ENCODE data around the gene BTBD1. TPM values are rescaled to one million over a fixed set of nuclear protein-coding genes. Genes with fewer than 3 reads are reported as not detected.
A peak's percentile ranks its signal among the peaks of the same experiment; 100 is the strongest.

Gene BTBD1
- total RNA-seq, 1 donor from 2014 or later, result 51.3 TPM

DNA sequence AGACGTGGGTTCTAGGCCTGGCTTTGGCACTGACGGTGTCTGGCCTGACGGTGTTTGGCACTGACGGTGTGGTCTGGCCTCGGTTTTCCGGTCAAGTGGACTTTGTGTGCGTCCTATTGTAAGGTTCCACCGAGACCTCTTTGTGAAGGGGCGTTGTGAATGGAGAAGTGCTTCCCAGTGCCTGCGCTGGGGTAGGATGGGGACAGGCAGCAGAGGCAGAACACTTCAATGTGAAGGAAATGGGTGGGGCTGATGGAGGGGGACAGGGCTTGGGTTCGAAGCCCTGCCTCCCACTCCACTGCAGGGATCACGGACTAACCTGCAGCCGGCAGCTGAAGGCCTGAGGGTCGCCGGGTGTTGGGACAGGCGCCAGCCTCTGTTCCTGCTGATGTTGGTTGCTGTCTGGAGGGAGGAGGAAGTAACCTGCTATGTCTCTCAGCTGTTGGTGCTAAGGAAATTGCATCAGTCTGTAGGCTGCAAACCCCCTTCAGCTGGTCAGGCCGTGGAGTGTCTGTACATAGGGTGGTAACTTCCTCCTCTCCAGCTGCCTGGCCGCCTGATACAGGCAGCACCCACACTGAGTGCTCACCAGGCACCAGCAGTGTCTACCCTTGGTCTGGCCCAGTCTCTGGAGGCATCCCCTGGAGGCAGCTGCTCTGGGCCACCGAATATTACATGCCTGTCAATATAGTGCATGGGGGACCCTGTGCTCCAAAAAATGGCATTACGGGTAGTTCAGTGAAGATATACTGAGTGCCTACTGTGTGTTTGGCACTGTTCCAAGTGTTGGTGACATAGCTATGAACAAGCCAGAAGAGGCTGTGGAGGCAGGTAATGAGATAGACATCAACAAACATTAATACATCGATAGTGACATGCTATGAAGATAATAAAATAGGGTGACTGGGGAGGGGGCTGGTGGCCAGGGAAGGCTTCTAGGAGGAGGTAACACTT, 41.5 kb upstream of the BTBD1 start:
- H3K9me3 ChIP-seq, result no peaks in the 10 kb centered on the region
- intact Hi-C loops (cut with DNase I), result no loop called here
- TF ChIP-seq POLR2AphosphoS5 (IDR thresholded peaks at IDR 0.05; ENCODE audit: insufficient read depth in 1 of 2, low read depth in 1 of 2) (no peak), POLR2A (IDR thresholded peaks at IDR 0.05) (no peak)
- TF ChIP-seq, protein P1, sequence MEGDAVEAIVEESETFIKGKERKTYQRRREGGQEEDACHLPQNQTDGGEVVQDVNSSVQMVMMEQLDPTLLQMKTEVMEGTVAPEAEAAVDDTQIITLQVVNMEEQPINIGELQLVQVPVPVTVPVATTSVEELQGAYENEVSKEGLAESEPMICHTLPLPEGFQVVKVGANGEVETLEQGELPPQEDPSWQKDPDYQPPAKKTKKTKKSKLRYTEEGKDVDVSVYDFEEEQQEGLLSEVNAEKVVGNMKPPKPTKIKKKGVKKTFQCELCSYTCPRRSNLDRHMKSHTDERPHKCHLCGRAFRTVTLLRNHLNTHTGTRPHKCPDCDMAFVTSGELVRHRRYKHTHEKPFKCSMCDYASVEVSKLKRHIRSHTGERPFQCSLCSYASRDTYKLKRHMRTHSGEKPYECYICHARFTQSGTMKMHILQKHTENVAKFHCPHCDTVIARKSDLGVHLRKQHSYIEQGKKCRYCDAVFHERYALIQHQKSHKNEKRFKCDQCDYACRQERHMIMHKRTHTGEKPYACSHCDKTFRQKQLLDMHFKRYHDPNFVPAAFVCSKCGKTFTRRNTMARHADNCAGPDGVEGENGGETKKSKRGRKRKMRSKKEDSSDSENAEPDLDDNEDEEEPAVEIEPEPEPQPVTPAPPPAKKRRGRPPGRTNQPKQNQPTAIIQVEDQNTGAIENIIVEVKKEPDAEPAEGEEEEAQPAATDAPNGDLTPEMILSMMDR (IDR thresholded peaks at IDR 0.05), result no peak
- H3K27me3 ChIP-seq, result peaks cover 7% of the 10 kb centered on the region
- H3K27ac ChIP-seq, result no peak overlapping the region
- DNase-seq (ENCODE audit: extremely low spot score in 2 of 2), result no peak
- no peaks in the 10 kb centered on the region for H3K36me3 ChIP-seq
- H3K4me1 ChIP-seq, result peaks cover 11% of the 10 kb centered on the region
- peak overlapping the region; percentile 42 to 52 for H3K4me3 ChIP-seq

DNA sequence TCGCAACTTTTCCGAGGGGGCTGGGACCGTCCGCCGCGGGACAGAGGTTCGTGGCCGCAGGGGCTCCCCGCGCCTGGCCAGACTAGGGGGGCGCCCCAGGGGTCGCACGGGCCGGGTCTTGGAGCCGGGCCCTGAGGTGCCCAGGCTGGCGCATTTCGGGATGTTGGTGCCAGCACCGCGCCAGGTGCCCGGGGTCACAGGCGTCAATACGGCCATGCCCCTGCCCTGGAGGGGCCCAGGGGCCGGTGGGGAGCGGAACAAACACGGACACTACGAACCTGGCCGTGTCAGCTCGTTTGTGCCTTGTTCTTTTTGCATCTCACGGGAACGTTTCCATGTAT, 40.8 kb upstream of the BTBD1 start:
- peaks cover 7% of the 10 kb centered on the region for H3K27me3 ChIP-seq
- DNase-seq (ENCODE audit: extremely low spot score in 2 of 2), result no peak
- H3K36me3 ChIP-seq, result no peaks in the 10 kb centered on the region
- peaks cover 11% of the 10 kb centered on the region for H3K4me1 ChIP-seq
- H3K4me3 ChIP-seq, result peak overlapping the region; percentile 42 to 52
- no peak overlapping the region for H3K27ac ChIP-seq
- TF ChIP-seq POLR2A (IDR thresholded peaks at IDR 0.05), result no peak
- TF ChIP-seq, protein P1 (IDR thresholded peaks at IDR 0.05), result no peak
- TF ChIP-seq POLR2AphosphoS5 (IDR thresholded peaks at IDR 0.05; ENCODE audit: insufficient read depth in 1 of 2, low read depth in 1 of 2), result no peak
- intact Hi-C loops (cut with DNase I), result no loop called here
- no peaks in the 10 kb centered on the region for H3K9me3 ChIP-seq

DNA sequence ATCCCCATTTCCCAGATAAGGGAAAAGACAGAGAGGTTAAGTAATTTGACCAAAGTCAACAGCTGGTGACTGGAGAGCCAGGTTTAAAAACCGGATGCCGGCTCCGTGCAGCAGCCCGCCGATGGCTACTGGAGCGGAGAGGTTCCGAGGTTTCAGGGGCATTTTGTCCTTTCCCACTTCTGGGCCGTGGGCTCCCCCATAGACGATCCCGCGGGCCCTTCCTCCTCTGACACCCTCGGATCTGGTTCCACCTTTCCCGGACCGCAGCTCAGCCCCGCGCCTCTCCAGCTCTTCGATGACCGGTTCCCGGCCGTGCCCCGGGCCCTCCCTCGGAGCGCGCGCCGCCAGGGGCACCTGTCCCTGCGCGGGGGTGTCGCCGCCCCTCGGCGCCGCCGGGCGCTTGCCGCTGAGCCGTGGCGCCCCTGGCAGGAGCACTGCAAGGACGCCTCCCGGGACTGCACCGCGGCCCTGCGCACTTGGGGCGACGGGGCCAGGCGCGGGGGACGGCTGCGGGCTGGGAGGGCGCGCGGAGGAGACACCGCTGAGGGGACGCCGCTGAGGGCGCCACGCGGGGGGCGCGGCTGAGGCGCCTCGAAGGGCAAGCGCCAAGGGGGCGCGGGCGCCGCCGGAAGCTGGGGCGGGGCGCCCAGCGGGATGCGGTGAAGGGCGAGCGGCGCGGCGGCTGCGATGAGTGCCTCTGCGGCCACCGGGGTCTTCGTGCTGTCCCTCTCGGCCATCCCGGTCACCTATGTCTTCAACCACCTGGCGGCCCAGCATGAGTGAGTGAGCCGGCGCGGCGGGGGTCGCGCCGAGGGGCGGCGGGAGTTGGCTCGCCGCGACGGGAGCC, 40.2 kb upstream of the BTBD1 start, which contains the start of gene TM6SF1:
TSS of gene TM6SF1 (plus strand) at position 652 of the 847 bp plus-strand sequence. CDS start at position 688, 36 bp downstream.
- H3K36me3 ChIP-seq, result no peaks in the 10 kb centered on the region
- peaks cover 11% of the 10 kb centered on the region for H3K4me1 ChIP-seq
- no peak for DNase-seq (ENCODE audit: extremely low spot score in 2 of 2)
- TF ChIP-seq POLR2A (IDR thresholded peaks at IDR 0.05) (no peak), POLR2AphosphoS5 (IDR thresholded peaks at IDR 0.05; ENCODE audit: insufficient read depth in 1 of 2, low read depth in 1 of 2) (no peak)
- TF ChIP-seq, protein P1 (IDR thresholded peaks at IDR 0.05), result no peak
- intact Hi-C loops (cut with DNase I), result no loop called here
- no peak within 1 kb of the TSS for H3K27ac ChIP-seq
- no peaks in the 10 kb centered on the region for H3K9me3 ChIP-seq
- H3K27me3 ChIP-seq, result peaks cover 7% of the 10 kb centered on the region
- peak within 1 kb of the TSS; percentile 42 to 52 for H3K4me3 ChIP-seq

DNA sequence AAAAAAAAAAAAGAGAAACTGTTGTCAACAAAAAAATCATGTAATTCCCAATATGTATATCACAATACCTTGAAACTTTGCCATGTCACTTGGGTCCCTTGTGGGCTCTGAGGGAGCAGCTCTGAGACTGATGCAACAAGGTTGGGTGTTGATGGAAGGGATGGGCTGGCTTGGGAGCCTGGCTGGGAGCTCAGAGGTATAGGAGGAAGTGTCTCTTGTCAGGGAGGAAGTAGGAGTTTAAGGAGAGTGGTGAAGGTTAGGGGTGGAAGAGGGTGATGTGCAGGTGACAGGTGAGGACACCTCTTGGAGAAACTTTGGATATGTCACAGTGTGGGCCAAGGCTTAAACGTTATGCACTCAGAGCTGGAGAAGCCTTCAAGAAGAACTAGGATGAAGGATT, 38.4 kb upstream of the BTBD1 start:
- no peaks in the 10 kb centered on the region for H3K9me3 ChIP-seq
- TF ChIP-seq, protein P1 (IDR thresholded peaks at IDR 0.05), result no peak
- peaks cover 11% of the 10 kb centered on the region for H3K4me1 ChIP-seq
- H3K4me3 ChIP-seq, result no peak overlapping the region
- H3K27ac ChIP-seq, result no peak overlapping the region
- intact Hi-C loops (cut with DNase I), result no loop called here
- peaks cover 7% of the 10 kb centered on the region for H3K27me3 ChIP-seq
- no peak for DNase-seq (ENCODE audit: extremely low spot score in 2 of 2)
- no peaks in the 10 kb centered on the region for H3K36me3 ChIP-seq
